ENCODE data around the gene TANK.

DNA sequence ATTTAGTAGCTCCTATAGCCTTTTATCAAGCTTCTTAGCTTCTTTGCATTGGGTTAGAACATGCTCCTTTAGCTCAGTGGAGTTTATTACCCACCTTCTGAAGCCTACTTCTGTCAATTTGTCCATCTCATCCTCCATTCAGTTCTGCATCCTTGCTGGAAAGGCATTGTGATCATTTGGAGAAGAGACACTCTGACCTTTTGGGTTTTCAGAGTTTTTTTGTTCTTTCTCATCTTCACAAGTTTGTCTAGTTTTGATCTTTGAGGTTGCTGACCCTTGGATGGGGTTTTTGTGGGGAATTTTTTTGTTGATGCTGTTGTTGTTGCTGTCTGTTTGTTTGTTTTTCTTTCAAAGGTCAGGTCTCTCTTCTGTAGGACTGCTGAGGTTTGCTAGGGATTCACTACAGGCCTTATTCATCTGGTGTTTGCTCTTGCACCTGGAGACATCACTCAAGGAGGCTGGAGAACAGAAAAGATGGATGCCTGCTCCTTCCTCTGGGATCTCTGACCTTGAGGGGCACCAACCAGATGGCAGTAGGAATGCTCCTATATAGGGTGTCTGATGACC is 13.9 kb upstream of the TANK start:
- TF ChIP-seq, protein P1, sequence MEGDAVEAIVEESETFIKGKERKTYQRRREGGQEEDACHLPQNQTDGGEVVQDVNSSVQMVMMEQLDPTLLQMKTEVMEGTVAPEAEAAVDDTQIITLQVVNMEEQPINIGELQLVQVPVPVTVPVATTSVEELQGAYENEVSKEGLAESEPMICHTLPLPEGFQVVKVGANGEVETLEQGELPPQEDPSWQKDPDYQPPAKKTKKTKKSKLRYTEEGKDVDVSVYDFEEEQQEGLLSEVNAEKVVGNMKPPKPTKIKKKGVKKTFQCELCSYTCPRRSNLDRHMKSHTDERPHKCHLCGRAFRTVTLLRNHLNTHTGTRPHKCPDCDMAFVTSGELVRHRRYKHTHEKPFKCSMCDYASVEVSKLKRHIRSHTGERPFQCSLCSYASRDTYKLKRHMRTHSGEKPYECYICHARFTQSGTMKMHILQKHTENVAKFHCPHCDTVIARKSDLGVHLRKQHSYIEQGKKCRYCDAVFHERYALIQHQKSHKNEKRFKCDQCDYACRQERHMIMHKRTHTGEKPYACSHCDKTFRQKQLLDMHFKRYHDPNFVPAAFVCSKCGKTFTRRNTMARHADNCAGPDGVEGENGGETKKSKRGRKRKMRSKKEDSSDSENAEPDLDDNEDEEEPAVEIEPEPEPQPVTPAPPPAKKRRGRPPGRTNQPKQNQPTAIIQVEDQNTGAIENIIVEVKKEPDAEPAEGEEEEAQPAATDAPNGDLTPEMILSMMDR (IDR thresholded peaks at IDR 0.05; ENCODE audit: borderline replicate concordance, extremely low read depth, low read length, poor library complexity, severe bottlenecking) = no peak
- no peak for TF ChIP-seq EZH2 (IDR thresholded peaks at IDR 0.05; ENCODE audit: borderline replicate concordance, low read depth, low read length, severe bottlenecking)
